ENCODE data around the gene GNAZ. TPM values are rescaled to one million over a fixed set of nuclear protein-coding genes. Genes with fewer than 3 reads are reported as not detected.

The GNAZ gene
- total RNA-seq, 1 experiment from 2014 or later: 11.9 TPM

DNA sequence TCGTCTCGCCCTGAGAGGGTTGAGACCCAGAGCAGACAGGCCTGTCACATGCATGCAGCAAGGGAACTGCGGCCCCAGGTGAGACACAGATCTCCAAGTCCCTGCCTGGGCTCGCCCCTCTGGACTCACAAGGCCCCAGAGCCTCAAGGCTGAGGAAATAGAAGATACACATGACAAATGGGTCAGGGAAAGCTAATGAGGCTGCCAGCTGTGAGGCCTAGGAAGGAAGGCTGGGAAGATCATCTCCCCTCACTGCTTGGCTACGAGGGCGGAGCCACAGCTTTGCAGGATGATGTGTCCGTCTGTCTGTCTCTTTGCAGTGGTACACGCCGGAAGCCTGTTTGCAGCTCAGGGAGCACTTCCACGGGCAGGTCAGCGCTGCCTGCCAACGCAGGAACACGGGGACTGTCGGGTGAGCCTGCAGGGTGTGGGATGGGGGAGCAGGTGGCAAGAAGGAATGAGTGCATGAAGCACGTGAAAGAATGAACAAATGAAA, 79.5 kb downstream of the GNAZ start:
- 0 out of 2 replicates have a peak, but pooled peaks cover 4% of the 10 kb centered on the region for H3K27me3 ChIP-seq
- no peak overlapping the region for H3K27ac ChIP-seq
- no peaks in the 10 kb centered on the region for H3K9me3 ChIP-seq (replicated peaks)
- H3K4me3 ChIP-seq: no peak overlapping the region
- H3K4me1 ChIP-seq: no peaks in the 10 kb centered on the region
- no peak for DNase-seq
- H3K36me3 ChIP-seq: no peaks in the 10 kb centered on the region

DNA sequence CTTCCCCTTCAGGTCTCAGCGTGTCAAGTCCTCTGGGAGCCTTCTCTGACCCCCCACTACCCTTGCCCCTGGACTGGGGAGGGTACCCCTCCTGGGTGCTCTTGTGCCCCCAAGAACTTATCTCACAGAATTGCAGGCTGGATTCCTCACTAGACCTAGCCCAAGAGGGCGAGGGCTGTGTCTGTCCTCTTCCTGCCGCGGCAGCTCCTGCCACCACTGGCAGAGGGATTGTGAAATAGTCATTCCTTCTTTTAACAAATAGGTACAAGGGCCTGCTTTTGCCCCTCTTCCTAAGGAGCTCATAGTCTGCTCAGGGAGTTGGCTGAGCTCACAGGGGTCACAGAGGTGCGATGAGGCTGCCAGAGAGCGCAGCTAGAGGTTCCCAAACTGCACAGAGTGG, 80.4 kb downstream of the GNAZ start:
- Histone ChIP-seq H3K27ac (no peak overlapping the region), H3K4me3 (no peak overlapping the region), H3K27me3 (0 out of 2 replicates have a peak, but pooled peaks cover 4% of the 10 kb centered on the region), H3K36me3 (no peaks in the 10 kb centered on the region), H3K4me1 (no peaks in the 10 kb centered on the region), H3K9me3 (replicated peaks) (no peaks in the 10 kb centered on the region)
- DNase-seq: no peak

DNA sequence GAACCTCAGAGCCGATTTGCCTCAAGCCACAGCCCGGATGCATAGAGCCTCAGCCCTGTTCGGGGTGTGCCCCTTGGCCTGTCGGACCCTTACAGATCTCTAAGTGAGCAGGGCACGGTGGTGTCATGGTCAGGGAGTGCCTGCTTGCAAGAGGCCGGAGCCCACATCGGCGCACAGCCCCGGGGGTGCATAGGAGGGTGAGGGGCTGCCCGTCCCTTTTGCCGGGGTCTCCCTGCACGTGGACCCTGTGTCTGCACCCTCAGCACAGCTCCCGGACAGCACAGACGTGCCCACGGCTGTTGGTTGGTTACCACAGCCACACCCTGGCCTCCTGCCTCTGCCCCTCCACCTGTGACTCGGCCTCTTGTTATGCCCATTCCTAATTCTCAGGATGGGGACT, 81.5 kb downstream of the GNAZ start:
- no peak overlapping the region for H3K4me3 ChIP-seq
- no peaks in the 10 kb centered on the region for H3K36me3 ChIP-seq
- H3K27me3 ChIP-seq: 0 out of 2 replicates have a peak, but pooled peaks cover 7% of the 10 kb centered on the region
- no peaks in the 10 kb centered on the region for H3K4me1 ChIP-seq
- H3K9me3 ChIP-seq (replicated peaks): no peaks in the 10 kb centered on the region
- no peak for DNase-seq
- H3K27ac ChIP-seq: no peak overlapping the region

DNA sequence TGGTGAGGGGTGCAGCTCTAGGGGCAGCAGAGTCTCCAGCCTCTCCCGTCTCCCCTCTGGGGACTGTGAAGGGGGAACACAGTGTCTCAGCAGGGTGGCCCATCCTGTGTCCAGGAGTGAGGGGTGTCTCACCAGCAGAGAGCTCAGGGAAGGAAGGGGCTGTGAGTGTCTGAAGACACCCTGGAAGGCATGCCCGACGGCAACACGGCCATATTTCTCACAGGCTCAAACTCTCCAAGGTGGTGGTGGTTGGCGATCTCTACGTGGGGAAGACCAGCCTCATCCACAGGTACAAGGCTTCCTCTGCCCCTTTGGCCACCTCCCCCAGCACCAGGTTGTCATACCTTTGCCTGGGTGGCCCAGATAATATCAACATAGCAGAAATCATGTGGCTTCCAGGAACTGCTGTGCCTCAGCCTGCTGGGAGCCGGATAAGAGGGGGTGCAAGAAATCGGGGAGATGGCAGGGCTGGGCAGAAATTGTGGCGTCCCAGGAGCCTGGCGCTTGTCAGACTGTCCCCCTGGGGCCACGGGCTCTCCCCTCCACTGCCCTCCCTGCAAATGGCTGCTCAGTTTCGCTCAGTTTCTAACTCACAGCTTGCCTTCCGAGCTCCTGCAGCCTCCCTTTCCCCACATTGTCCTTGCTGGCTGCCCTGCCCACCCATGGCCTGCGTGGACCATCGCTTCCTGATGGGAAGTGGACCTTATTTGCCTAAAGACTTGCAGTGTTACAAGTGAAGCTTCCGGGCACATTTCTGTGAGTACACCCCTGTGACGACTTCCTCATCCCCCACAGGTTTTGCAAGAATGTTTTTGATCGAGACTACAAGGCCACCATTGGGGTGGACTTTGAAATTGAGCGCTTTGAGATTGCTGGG, 82.2 kb downstream of the GNAZ start:
- peaks cover 9% of the 10 kb centered on the region; the same call in 1 of the 2 replicates for H3K27me3 ChIP-seq
- H3K9me3 ChIP-seq (replicated peaks): no peaks in the 10 kb centered on the region
- no peaks in the 10 kb centered on the region for H3K36me3 ChIP-seq
- H3K4me3 ChIP-seq: no peak overlapping the region
- no peak overlapping the region for H3K27ac ChIP-seq
- H3K4me1 ChIP-seq: no peaks in the 10 kb centered on the region
- no peak for DNase-seq

DNA sequence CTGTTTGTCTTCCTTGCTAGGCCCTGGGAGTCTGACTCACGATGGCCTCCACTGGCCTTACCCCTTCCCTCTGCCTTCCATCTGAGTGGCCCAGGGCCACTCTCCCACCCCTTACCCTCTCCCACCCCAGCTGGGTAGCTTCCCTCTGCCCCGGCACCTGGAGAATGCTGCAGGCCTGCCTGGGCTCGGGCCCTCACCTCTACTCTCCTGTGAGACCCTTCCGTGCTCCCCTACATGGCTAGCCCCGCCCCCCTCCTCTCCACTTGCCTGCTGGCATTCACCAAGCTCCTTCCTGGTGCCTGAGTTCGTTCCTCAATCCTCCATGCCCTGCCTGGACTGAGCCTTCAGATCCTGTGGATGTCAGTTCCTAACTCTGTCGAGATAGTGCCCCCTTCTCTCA, 83.7 kb downstream of the GNAZ start:
- Histone ChIP-seq H3K4me1 (no peaks in the 10 kb centered on the region), H3K27ac (no peak overlapping the region), H3K4me3 (no peak overlapping the region), H3K36me3 (no peaks in the 10 kb centered on the region), H3K9me3 (replicated peaks) (no peaks in the 10 kb centered on the region), H3K27me3 (peaks cover 20% of the 10 kb centered on the region; the same call in 1 of the 2 replicates)
- DNase-seq: no peak

DNA sequence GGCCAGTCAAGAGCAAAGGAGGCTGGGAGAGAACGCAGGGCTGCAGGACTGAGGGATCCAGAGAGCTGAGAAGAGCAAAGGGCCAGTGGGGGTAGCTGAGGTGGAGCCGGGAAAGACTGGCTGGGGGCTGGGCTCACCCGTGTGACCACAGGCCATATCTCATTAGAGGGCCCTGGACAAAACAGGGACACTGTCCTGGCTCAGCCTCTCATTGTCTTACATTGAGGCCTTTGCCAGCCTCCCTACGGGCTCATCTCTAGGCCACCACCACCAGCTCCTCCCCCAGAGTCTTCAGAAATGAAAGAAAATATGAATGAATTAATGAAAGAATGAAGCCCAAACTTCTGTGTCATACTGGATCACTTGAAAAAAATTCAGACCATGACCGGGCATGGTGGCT, 84.1 kb downstream of the GNAZ start:
- Histone ChIP-seq H3K27ac (no peak overlapping the region), H3K4me1 (no peaks in the 10 kb centered on the region), H3K36me3 (no peaks in the 10 kb centered on the region), H3K4me3 (no peak overlapping the region), H3K9me3 (replicated peaks) (no peaks in the 10 kb centered on the region), H3K27me3 (peaks cover 24% of the 10 kb centered on the region; the same call in 1 of the 2 replicates)
- no peak for DNase-seq

DNA sequence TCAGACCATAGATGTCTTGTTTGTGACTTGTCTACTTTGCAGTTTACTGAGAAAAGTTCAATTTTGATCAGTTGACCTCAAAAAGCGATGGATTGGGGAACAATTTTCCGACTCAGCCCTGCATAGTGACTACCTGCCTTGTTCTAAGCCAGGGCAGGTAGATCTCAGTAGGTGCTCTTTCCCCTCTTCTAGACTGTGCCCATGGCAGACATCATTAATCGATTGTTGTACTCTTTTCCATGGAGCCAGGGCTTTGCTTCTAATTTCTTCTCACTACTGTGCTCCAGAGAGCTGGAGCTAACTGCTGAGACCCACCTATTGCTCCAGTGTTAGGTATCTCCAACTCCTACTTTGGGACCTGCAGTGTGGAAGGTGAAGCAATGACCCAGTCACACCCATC, 84.8 kb downstream of the GNAZ start:
- Histone ChIP-seq H3K9me3 (replicated peaks) (no peaks in the 10 kb centered on the region), H3K4me3 (no peak overlapping the region), H3K27ac (no peak overlapping the region), H3K36me3 (no peaks in the 10 kb centered on the region), H3K4me1 (no peaks in the 10 kb centered on the region), H3K27me3 (peaks cover 24% of the 10 kb centered on the region; the same call in 1 of the 2 replicates)
- no peak for DNase-seq

DNA sequence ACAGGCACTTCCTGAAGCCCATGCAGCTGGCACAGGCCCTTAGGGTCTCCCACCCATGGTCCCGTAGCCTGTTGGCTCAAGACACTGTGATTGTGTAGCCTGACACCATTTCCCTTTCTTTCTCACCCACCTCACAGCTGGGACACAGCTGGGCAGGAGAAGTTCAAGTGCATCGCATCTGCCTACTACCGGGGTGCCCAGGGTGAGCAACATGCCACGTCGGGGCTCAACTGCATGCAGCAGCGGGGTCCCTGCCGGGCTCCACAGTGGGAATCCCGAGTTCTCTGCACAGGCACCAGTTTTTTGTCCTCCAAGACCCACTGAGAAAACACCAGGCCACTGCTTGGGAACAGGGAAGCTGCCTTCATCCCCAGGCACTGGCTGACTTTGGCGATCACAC, 85.5 kb downstream of the GNAZ start:
- Histone ChIP-seq H3K27me3 (peaks cover 24% of the 10 kb centered on the region; the same call in 1 of the 2 replicates), H3K9me3 (replicated peaks) (no peaks in the 10 kb centered on the region), H3K27ac (no peak overlapping the region), H3K36me3 (no peaks in the 10 kb centered on the region), H3K4me3 (no peak overlapping the region), H3K4me1 (no peaks in the 10 kb centered on the region)
- no peak for DNase-seq

DNA sequence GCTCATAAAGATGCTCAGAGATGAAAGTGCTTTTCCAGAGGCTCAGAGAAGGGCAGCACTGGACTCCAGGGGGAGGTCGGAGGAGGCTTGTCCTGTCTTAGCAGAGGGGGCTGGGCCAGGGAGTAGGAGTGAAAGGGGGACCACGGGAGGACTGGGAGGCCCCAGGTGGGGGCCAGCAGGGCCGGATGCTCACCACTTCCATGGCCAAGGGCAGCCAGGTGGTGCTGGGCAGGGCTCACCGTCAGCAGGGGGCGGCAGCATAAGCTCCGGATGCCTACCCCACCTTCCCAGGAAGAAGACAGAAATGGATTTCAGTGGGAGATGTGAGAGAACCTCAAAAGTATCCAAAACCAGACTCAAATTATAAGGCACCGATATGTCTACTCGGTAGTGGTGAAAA, 86.0 kb downstream of the GNAZ start:
- no peak overlapping the region for H3K4me3 ChIP-seq
- DNase-seq: no peak
- H3K27ac ChIP-seq: no peak overlapping the region
- no peaks in the 10 kb centered on the region for H3K4me1 ChIP-seq
- H3K36me3 ChIP-seq: no peaks in the 10 kb centered on the region
- H3K9me3 ChIP-seq (replicated peaks): no peaks in the 10 kb centered on the region
- peaks cover 24% of the 10 kb centered on the region; the same call in 1 of the 2 replicates for H3K27me3 ChIP-seq

DNA sequence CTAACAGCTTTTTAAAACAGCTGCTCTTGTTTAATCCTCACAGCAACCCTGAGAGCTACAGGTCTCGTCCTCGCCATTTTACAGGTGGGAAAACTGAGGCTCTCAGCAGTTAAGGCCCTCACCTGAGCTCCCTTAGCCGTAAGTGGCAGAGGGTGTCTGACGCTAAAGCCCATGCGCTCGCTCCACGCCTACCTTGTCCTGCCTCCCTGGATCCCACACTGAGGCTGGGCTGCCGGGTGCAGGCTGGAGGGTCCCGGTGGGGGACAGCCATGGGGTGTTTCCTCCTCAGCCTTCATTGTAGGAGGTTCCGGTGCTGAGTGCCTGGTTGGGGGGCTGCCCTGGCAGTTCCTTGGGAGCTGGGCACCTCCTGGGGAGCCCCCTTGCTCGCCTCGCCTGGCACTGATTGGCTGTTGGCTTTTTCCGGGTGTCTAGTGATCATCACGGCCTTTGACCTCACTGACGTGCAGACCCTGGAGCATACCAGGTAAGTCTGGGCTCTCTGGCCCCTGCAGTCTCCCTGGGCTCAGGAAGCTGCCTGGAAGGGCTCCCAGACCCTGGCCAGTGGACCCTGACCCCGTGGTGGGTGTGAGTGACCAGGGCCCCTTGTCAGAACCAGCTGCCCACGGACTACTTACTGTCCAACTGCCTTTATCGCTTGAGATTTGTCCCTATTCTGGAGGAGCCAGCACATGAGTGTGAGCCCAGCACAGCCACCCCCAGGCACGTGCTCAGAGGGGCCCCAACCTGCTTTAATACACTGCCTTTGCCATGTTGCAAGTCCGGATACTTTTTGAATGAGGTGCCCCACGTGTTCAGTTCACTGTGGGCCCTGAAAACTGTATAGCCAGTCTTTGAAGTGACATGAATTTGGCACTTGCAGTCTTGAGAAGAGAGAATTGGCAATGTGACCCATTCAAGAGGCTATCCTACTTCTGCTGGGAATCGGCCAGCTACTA, 87.5 kb downstream of the GNAZ start:
- Histone ChIP-seq H3K27me3 (peaks cover 20% of the 10 kb centered on the region; the same call in 1 of the 2 replicates), H3K36me3 (no peaks in the 10 kb centered on the region), H3K9me3 (replicated peaks) (no peaks in the 10 kb centered on the region), H3K27ac (no peak overlapping the region), H3K4me1 (no peaks in the 10 kb centered on the region), H3K4me3 (no peak overlapping the region)
- no peak for DNase-seq

DNA sequence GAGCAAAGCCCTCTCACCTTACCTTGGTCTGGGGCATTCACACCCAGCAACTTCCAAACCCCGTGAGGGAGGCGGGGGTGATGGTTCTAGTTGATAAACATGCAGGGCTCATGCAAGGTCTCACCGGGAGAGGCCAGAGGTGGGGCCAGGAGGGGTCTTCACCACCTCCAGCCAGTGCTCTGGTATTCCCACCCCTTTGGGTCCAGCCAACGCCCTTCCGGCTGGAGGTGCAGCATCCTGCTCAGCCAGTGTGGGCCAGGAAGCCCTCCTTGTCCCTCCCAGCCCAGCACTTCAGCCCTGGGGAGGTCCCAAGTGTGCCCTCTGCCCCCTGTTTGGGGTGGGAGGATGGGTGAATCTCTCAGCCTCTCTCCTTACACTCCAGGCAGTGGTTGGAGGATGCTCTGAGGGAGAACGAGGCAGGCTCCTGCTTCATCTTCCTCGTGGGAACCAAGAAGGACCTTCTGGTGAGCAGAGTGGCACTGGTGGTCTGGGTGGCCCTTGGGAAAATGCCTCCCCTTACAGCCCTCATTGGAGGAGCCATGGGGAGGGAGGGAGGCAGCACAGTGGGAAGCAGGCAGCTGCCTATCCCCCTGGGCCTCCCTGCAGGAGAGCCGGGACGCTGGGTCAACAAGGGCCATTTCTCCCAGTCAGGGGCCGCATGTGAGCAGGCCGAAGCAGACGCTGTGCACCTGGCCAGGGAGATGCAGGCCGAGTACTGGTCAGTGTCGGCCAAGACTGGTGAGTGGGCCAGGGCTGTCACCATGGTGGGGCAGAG, 88.4 kb downstream of the GNAZ start:
- no peak for DNase-seq
- Histone ChIP-seq H3K9me3 (replicated peaks) (no peaks in the 10 kb centered on the region), H3K36me3 (no peaks in the 10 kb centered on the region), H3K4me3 (no peak overlapping the region), H3K27me3 (peaks cover 20% of the 10 kb centered on the region; the same call in 1 of the 2 replicates), H3K27ac (no peak overlapping the region), H3K4me1 (no peaks in the 10 kb centered on the region)

DNA sequence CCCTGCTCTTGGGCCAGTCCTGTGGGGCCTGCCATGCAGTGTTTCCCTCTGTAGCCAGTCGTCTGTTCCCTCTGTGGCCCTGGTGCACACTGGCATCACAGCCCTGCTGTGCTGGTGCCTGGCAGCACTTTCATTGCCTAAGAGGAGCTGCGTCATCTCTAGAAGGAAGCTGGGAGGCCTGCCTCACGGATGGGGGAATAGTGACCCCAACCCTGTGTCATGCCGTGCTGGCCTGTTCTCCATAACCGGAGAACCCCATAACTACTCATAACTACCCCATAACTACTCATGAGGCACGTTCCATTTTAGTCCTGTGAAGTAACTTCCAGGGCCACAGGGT, 88.9 kb downstream of the GNAZ start:
- no peak overlapping the region for H3K4me3 ChIP-seq
- H3K4me1 ChIP-seq: no peaks in the 10 kb centered on the region
- no peaks in the 10 kb centered on the region for H3K36me3 ChIP-seq
- H3K27ac ChIP-seq: no peak overlapping the region
- peaks cover 20% of the 10 kb centered on the region; the same call in 1 of the 2 replicates for H3K27me3 ChIP-seq
- H3K9me3 ChIP-seq (replicated peaks): no peaks in the 10 kb centered on the region
- DNase-seq: no peak

DNA sequence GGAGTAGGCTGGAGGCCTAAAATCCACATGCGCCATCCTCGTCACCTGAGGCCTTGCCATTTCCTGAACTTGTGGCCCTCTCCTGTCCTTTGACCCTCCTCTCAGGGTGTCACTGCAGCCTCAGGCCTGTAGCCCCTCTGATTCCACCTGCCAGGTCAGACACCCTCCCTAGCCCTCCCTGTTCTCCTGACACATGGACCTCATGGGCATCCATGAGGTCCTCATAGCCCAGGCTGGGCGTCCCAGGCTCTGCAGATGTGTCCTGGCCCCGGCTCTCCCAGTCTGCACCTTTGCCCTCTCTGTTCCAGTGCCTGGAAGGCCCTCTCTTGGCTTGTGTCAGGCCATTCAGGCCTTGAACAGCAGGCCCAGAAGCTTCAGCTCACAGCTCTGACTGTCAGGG, 90.7 kb downstream of the GNAZ start:
- Histone ChIP-seq H3K4me3 (no peak overlapping the region), H3K27ac (no peak overlapping the region), H3K27me3 (peaks cover 20% of the 10 kb centered on the region; the same call in 1 of the 2 replicates), H3K36me3 (no peaks in the 10 kb centered on the region), H3K4me1 (no peaks in the 10 kb centered on the region), H3K9me3 (replicated peaks) (no peaks in the 10 kb centered on the region)
- no peak for DNase-seq

DNA sequence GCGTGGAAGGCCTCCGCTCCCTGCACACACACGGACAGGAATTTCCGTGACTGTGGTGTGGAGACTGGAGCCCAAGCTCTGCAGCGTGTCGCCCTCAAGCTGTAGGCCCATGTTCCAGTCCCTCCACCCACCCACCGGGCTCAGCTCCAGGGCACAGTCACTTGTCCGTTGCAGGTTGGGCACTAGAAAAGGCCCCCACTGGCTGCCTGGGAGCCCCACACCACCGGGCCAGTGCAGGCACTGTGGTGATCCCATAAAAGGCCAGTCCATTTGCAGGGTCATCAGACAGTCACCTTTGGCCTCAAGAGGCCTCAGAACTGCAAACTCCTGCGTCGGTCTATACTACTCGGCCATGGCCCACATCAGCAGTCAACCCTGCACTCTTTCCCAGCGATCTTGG, 91.3 kb downstream of the GNAZ start:
- Histone ChIP-seq H3K4me1 (no peaks in the 10 kb centered on the region), H3K4me3 (no peak overlapping the region), H3K27ac (no peak overlapping the region), H3K36me3 (no peaks in the 10 kb centered on the region), H3K9me3 (replicated peaks) (no peaks in the 10 kb centered on the region), H3K27me3 (peaks cover 20% of the 10 kb centered on the region; the same call in 1 of the 2 replicates)
- DNase-seq: no peak
